GM19452 (cell line): ENCODE results near the gene ZYG11B.
"Not testable (repeated sequence)": the region's sequence is repeated elsewhere in the genome, so short reads cannot be mapped to it uniquely, and the experiment has no call there.

Source experiments
- ATAC-seq: cut with Tn5 transposase; IDR thresholded peaks from one replicate; pipeline ENCODE4 v1.9.1; 2021; ENCODE audit not compliant: unreplicated experiment

Gene ZYG11B

GRCh38 chr1:52842643-52843310 is 116.5 kb downstream of the ZYG11B start, which contains the start of gene ZYG11A:
Gene ZYG11A, plus strand, starts transcription at chr1:52842760. Its CDS starts 124 bp downstream, at chr1:52842884.
- peak; percentile 85 for ATAC-seq

GRCh38 chr1:52845119-52845518 is 118.9 kb downstream of the ZYG11B start:
- not testable (repeated sequence) for ATAC-seq

- no peak for ATAC-seq
Observed at GRCh38 chr1:52848423-52848822, 122.2 kb downstream of the ZYG11B start.

- no peak for ATAC-seq
Observed at GRCh38 chr1:52850951-52851350, 124.7 kb downstream of the ZYG11B start.

- no peak for ATAC-seq
Observed at GRCh38 chr1:52852854-52853253, 126.6 kb downstream of the ZYG11B start.

- ATAC-seq = no peak
Observed at GRCh38 chr1:52855584-52855983, 129.3 kb downstream of the ZYG11B start.

- no peak for ATAC-seq
Observed at GRCh38 chr1:52856026-52856425, 129.8 kb downstream of the ZYG11B start.

GRCh38 chr1:52857443-52857842 is 131.2 kb downstream of the ZYG11B start:
- ATAC-seq = no peak

GRCh38 chr1:52862666-52863458 is 136.6 kb downstream of the ZYG11B start:
- ATAC-seq = no peak

- ATAC-seq = peak; percentile 96
Observed at GRCh38 chr1:52867087-52867863, 141.0 kb downstream of the ZYG11B start.

GRCh38 chr1:52869727-52870126 is 143.5 kb downstream of the ZYG11B start:
- ATAC-seq = not testable (repeated sequence)

- ATAC-seq = no peak
Observed at GRCh38 chr1:52876843-52877242, 150.6 kb downstream of the ZYG11B start.
